ENCODE measurements around the gene HOXC4.

- TF ChIP-seq EZH2phosphoT487 (IDR thresholded peaks at IDR 0.05; ENCODE audit: insufficient read depth, low read depth) = no peak
- TF ChIP-seq EZH2 (IDR thresholded peaks at IDR 0.05; ENCODE audit: insufficient read depth, poor library complexity, severe bottlenecking) = no peak
Observed at GRCh38 chr12:54075409-54075808, 21.8 kb downstream of the HOXC4 start.

Data from GM23248 (cell line).